ENCODE measurements around the gene MED22. TPM values are rescaled to one million over a fixed set of nuclear protein-coding genes. Genes with fewer than 3 reads are reported as not detected.

The MED22 gene
- total RNA-seq, 1 experiment from 2014 or later = 26.2 TPM

- H3K9me3 ChIP-seq (ENCODE audit: control insufficient read depth, insufficient read depth, low read depth, low read length) = no peaks in the 10 kb centered on the region
- DNase-seq (ENCODE audit: low read depth, low spot score) (no peak), ATAC-seq (no peak)
- H3K36me3 ChIP-seq (ENCODE audit: control insufficient read depth, insufficient read depth, low read length) = peaks cover 6% of the 10 kb centered on the region; the same call in 1 of the 2 replicates
- in situ Hi-C loops (cut with HindIII; ENCODE audit: low pct_unique_long_range_greater_than_20kb, low sequenced_read_pairs) (no loop called here), intact Hi-C loops (cut with micrococcal nuclease; ENCODE audit: unreplicated experiment) (no loop called here)
- no peak overlapping the region for H3K4me3 ChIP-seq (ENCODE audit: low read depth in 2 of 2, low read length in 2 of 2)
- no peak overlapping the region for H3K27ac ChIP-seq (ENCODE audit: low read length)
- CTCF ChIA-PET = no interaction called here
- TF ChIP-seq REST (IDR thresholded peaks at IDR 0.05; ENCODE audit: insufficient read depth in 1 of 2, low read depth in 2 of 2, low read length in 1 of 2) (no peak), SIN3A (IDR thresholded peaks at IDR 0.05; ENCODE audit: borderline replicate concordance, insufficient read depth, low read depth, low read length) (no peak), POLR2AphosphoS5 (IDR thresholded peaks at IDR 0.05; ENCODE audit: low read depth, low read length) (peak; percentile 22; the same call in 1 of the 2 replicates)
- peaks cover 5% of the 10 kb centered on the region; the same call in 1 of the 2 replicates for H3K4me1 ChIP-seq (ENCODE audit: control insufficient read depth, insufficient read depth, low read length)
- POLR2A ChIA-PET = no interaction called here
- TSS peak; percentile 71 for BruUV-seq (replicated peaks)
- no peaks in the 10 kb centered on the region for H3K27me3 ChIP-seq (ENCODE audit: control insufficient read depth, insufficient read depth, low read length)
Observed at GRCh38 chr9:133362359-133363044, 14.6 kb upstream of the MED22 start.

GRCh38 chr9:133361507-133362092 lies 13.7 kb upstream of the MED22 start:
- Histone ChIP-seq H3K36me3 (ENCODE audit: control insufficient read depth, insufficient read depth, low read length) (peaks cover 6% of the 10 kb centered on the region; the same call in 1 of the 2 replicates), H3K9me3 (ENCODE audit: control insufficient read depth, insufficient read depth, low read depth, low read length) (no peaks in the 10 kb centered on the region), H3K27me3 (ENCODE audit: control insufficient read depth, insufficient read depth, low read length) (no peaks in the 10 kb centered on the region), H3K4me1 (ENCODE audit: control insufficient read depth, insufficient read depth, low read length) (peaks cover 8% of the 10 kb centered on the region; the same call in 1 of the 2 replicates), H3K4me3 (ENCODE audit: low read depth in 2 of 2, low read length in 2 of 2) (no peak overlapping the region), H3K27ac (ENCODE audit: low read length) (no peak overlapping the region)
- intact Hi-C loops (cut with micrococcal nuclease; ENCODE audit: unreplicated experiment) = no loop called here
- ChIA-PET CTCF (no interaction called here), POLR2A (no interaction called here)
- DNase-seq (ENCODE audit: low read depth, low spot score) (no peak), ATAC-seq (no peak)
- TF ChIP-seq REST (IDR thresholded peaks at IDR 0.05; ENCODE audit: insufficient read depth in 1 of 2, low read depth in 2 of 2, low read length in 1 of 2) = no peak
- TF ChIP-seq SIN3A (IDR thresholded peaks at IDR 0.05; ENCODE audit: borderline replicate concordance, insufficient read depth, low read depth, low read length) = no peak
- in situ Hi-C loops (cut with HindIII; ENCODE audit: low pct_unique_long_range_greater_than_20kb, low sequenced_read_pairs) = no loop called here
- no TSS peak for BruUV-seq (replicated peaks)
